Hepatocyte (in vitro differentiated cells): ENCODE measurements around the gene SKAP1. TPM values are rescaled to one million over a fixed set of nuclear protein-coding genes. Genes with fewer than 3 reads are reported as not detected.

ENCODE experiments used
- DNase-seq: peaks from one replicate; pipeline ENCODE4 v3.0.0-alpha.2; 2016; ENCODE audit warnings: low spot score
- H2AFZ ChIP-seq: fragments of 200-600 bp; sonication (generic); 2 replicates; pipeline ENCODE4 v1.6.0; 2016; ENCODE audit warnings: antibody characterized with exemption, mild to moderate bottlenecking
- H3K27ac ChIP-seq: fragments of 200-600 bp; sonication (generic); 2 replicates; pipeline ENCODE4 v1.5.1; 2016; ENCODE audit warnings: mild to moderate bottlenecking
- H3K27me3 ChIP-seq: fragments of 200-600 bp; sonication (generic); 2 replicates; pipeline ENCODE4 v1.6.1; 2016
- H3K36me3 ChIP-seq: fragments of 200-600 bp; sonication (generic); replicated peaks from 2 replicates; pipeline ENCODE4 v1.5.1; 2016; ENCODE audit warnings: low read depth; ENCODE audit not compliant: insufficient read depth
- H3K4me1 ChIP-seq: fragments of 200-600 bp; sonication (generic); 2 replicates; pipeline ENCODE4 v1.5.1; 2016; ENCODE audit warnings: mild to moderate bottlenecking, moderate library complexity; ENCODE audit not compliant: insufficient read depth
- H3K4me2 ChIP-seq: fragments of 200-600 bp; sonication (generic); 2 replicates; pipeline ENCODE4 v1.6.0; 2016
- H3K4me3 ChIP-seq: fragments of 200-600 bp; sonication (generic); 2 replicates; pipeline ENCODE4 v1.5.1; 2016; ENCODE audit warnings: mild to moderate bottlenecking
- H3K79me2 ChIP-seq: fragments of 200-600 bp; sonication (generic); 2 replicates; pipeline ENCODE4 v1.6.0; 2017; ENCODE audit warnings: mild to moderate bottlenecking
- H3K9me2 ChIP-seq: fragments of 200-600 bp; sonication (generic); replicated peaks from 2 replicates; pipeline ENCODE4 v1.6.0; 2017; ENCODE audit warnings: mild to moderate bottlenecking; ENCODE audit not compliant: insufficient read depth
- H3K9me3 ChIP-seq: fragments of 200-600 bp; sonication (generic); 2 replicates; pipeline ENCODE4 v1.5.1; 2016; ENCODE audit warnings: low read depth, mild to moderate bottlenecking
- H4K20me1 ChIP-seq: fragments of 200-600 bp; sonication (generic); 2 replicates; pipeline ENCODE4 v1.6.0; 2016; ENCODE audit warnings: mild to moderate bottlenecking; ENCODE audit not compliant: insufficient read depth, poor library complexity, severe bottlenecking
- CTCF ChIP-seq: fragments of 200-600 bp; sonication (generic); IDR thresholded peaks from 2 replicates; pipeline ENCODE4 v1.5.1; 2016; ENCODE audit warnings: antibody characterized with exemption, mild to moderate bottlenecking; ENCODE audit not compliant: poor library complexity
- EZH2 ChIP-seq: fragments of 200-600 bp; sonication (generic); IDR thresholded peaks from 2 replicates; pipeline ENCODE4 v1.6.1; 2016; ENCODE audit warnings: antibody characterized with exemption, mild to moderate bottlenecking, borderline replicate concordance
- EZH2phosphoT487 ChIP-seq: fragments of 200-600 bp; sonication (generic); IDR thresholded peaks from one replicate; pipeline ENCODE4 v1.6.1; 2018; ENCODE audit warnings: antibody characterized with exemption, mild to moderate bottlenecking, low read depth, moderate library complexity; ENCODE audit not compliant: unreplicated experiment, severe bottlenecking
- WGBS: methylation state at CpG from one replicate; pipeline ENCODE4 v1.1.6; 2016; ENCODE audit warnings: low lambda C conversion rate; ENCODE audit errors: missing lambda C conversion rate; 5-methylcytosine and 5-hydroxymethylcytosine counted together
- polyA plus RNA-seq: library from polyadenylated mRNA; unstranded; fragments of >200 nt; fragmentation: Nextera tagmentation; extraction: Ambion mirVana; gene quantifications from 2 replicates; pipeline ENCODE4 v1.2.1, GENCODE V29; 2016
- total RNA-seq: library from RNA; depleted of rRNA; stranded (reverse); fragments of >200 nt; gene quantifications from 2 replicates; pipeline ENCODE4 v1.2.3, GENCODE V29; 2014

The SKAP1 gene
- total and polyA plus RNA-seq, 2 experiments from 2014 or later, result 1.4 to 3.0 TPM

- Histone ChIP-seq H2AFZ (no peak overlapping the region), H3K4me3 (no peak overlapping the region), H3K27ac (no peak overlapping the region), H3K9me3 (no peaks in the 10 kb centered on the region), H3K4me2 (no peak overlapping the region), H3K27me3 (no peaks in the 10 kb centered on the region), H3K36me3 (no peaks in the 10 kb centered on the region), H3K9me2 (no peaks in the 10 kb centered on the region), H3K79me2 (no peaks in the 10 kb centered on the region), H4K20me1 (no peaks in the 10 kb centered on the region), H3K4me1 (no peaks in the 10 kb centered on the region)
- TF ChIP-seq EZH2 (no peak), EZH2phosphoT487 (no peak), CTCF (peak; percentile 15)
- no peak for DNase-seq
- whole genome bisulfite sequencing, result 94% methylated on average over 3 of the region's 3 CpGs
These were observed 295.0 kb downstream of the SKAP1 start for GRCh38 chr17:48134912-48135480.

- 92% methylated on average over 5 of the region's 5 CpGs for WGBS
- H3K4me3 ChIP-seq, result no peak overlapping the region
These were observed 297.6 kb downstream of the SKAP1 start for GRCh38 chr17:48132385-48132784.

GRCh38 chr17:48131216-48131824 lies 298.7 kb downstream of the SKAP1 start:
- TF ChIP-seq EZH2 (no peak), EZH2phosphoT487 (no peak), CTCF (peak; percentile 75)
- no peak overlapping the region for H2AFZ ChIP-seq
- DNase-seq, result peak; percentile 86
- H3K9me3 ChIP-seq, result no peaks in the 10 kb centered on the region
- H3K4me2 ChIP-seq, result no peak overlapping the region
- H3K9me2 ChIP-seq, result no peaks in the 10 kb centered on the region
- H3K4me1 ChIP-seq, result no peaks in the 10 kb centered on the region
- no peaks in the 10 kb centered on the region for H3K79me2 ChIP-seq
- no peaks in the 10 kb centered on the region for H4K20me1 ChIP-seq
- 42% methylated on average over 4 of the region's 4 CpGs for WGBS
- no peak overlapping the region for H3K4me3 ChIP-seq
- no peak overlapping the region for H3K27ac ChIP-seq
- H3K36me3 ChIP-seq, result no peaks in the 10 kb centered on the region
- H3K27me3 ChIP-seq, result no peaks in the 10 kb centered on the region

More at GRCh38 chr17:48132385-48132784, 297.6 kb downstream of the SKAP1 start:
- Histone ChIP-seq H3K36me3 (no peaks in the 10 kb centered on the region), H3K27ac (no peak overlapping the region), H2AFZ (no peak overlapping the region), H3K27me3 (no peaks in the 10 kb centered on the region), H4K20me1 (no peaks in the 10 kb centered on the region), H3K4me1 (no peaks in the 10 kb centered on the region), H3K79me2 (no peaks in the 10 kb centered on the region), H3K9me3 (no peaks in the 10 kb centered on the region), H3K9me2 (no peaks in the 10 kb centered on the region), H3K4me2 (no peak overlapping the region)
- TF ChIP-seq CTCF, result no peak
- no peak for TF ChIP-seq EZH2
- no peak for TF ChIP-seq EZH2phosphoT487
- DNase-seq, result no peak
